Measurements from ENCODE around the gene CX3CL1. TPM values are rescaled to one million over a fixed set of nuclear protein-coding genes. Genes with fewer than 3 reads are reported as not detected.

Gene CX3CL1
- total and polyA plus RNA-seq, 2 of the 4 experiments (the other 2 are of a cell fraction): 0.18 to 0.77 TPM

DNA sequence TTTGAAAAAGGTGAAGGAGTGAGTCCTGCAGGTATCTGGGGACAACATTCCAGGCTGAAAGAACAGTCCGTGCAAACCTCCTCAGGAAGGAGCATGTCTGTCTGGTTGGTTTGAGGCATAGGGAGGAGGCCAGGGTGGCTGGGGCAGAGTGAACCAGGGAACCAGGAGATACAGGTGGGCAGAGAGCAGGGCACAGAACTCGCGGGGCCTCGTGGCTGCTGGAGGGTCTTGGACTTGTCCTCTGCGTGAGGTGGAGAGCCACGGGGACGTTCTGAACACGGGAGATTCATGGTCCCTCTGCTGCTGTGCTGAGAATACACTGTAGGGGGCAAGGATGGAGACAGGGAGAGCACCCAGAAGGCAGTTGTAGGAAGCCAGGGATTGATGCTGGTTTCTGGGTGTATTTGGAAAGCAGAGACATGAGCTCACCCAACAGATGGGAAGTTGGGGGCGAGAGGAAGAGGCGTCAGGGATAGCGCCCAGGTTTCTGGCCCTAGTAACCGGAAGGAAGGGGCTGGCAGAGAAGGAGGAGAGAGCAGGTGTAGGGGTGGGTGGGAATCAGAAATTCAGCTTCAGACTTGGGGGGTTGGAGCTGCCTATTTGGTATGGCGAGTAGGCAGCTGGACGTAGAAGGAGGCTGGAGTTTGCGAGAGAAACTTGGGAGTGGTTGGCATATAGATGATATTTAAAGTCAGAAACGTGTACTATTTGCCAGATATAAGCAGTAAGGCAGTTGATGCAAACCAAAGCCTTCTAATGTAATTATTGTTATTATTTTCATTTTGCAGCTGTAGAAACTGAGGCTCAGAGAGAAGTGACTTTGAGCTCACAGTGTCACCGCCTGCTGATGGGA, 31.9 kb downstream of the CX3CL1 start, which contains the start of gene CCL17:
Gene CCL17, plus strand, starts transcription at position 803 of the 853 bp plus-strand sequence. CDS start 9,166 bp downstream, outside the sequence.
- Histone ChIP-seq H2BK20ac (ENCODE audit: low read depth, low read length) (no peak within 1 kb of the TSS), H2BK5ac (ENCODE audit: low read depth, low read length, poor library complexity, severe bottlenecking) (no peak within 1 kb of the TSS), H2BK15ac (ENCODE audit: low read depth, low read length) (no peak within 1 kb of the TSS), H3K4ac (ENCODE audit: low read depth, low read length) (no peak within 1 kb of the TSS), H4K20me1 (ENCODE audit: insufficient read depth, low read length) (no peaks in the 10 kb centered on the region), H3K27me3 (ENCODE audit: control insufficient read depth, insufficient read depth, low read length) (peaks cover 42% of the 10 kb centered on the region), H3K18ac (ENCODE audit: low read depth, low read length) (no peak within 1 kb of the TSS), H2AFZ (replicated peaks; ENCODE audit: low read length, poor library complexity) (peak within 1 kb of the TSS; percentile 51), H3K56ac (ENCODE audit: extremely low read depth, insufficient read depth, low read length) (no peak within 1 kb of the TSS), H3K4me2 (ENCODE audit: low read depth, low read length) (no peak within 1 kb of the TSS), H3K9me3 (ENCODE audit: control insufficient read depth, insufficient read depth, low read length) (no peaks in the 10 kb centered on the region), H3K27ac (ENCODE audit: insufficient read depth, low read length) (no peak within 1 kb of the TSS), H3K9ac (ENCODE audit: low read depth, low read length) (no peak within 1 kb of the TSS), H3K36me3 (ENCODE audit: control insufficient read depth, insufficient read depth, low read length) (no peaks in the 10 kb centered on the region), H4K8ac (ENCODE audit: low read depth in 2 of 2, low read length in 2 of 2) (no peak within 1 kb of the TSS), H2BK120ac (ENCODE audit: low read depth, low read length) (no peak within 1 kb of the TSS), H3K23ac (ENCODE audit: low read depth, low read length) (no peak within 1 kb of the TSS), H2AK9ac (replicated peaks; ENCODE audit: low read depth, low read length, poor library complexity) (no peak within 1 kb of the TSS), H2AK5ac (ENCODE audit: low read depth, low read length) (no peak within 1 kb of the TSS), H3K4me3 (ENCODE audit: insufficient read depth, low read depth, low read length) (no peak within 1 kb of the TSS), H3K79me1 (ENCODE audit: low read depth in 1 of 2, low read length in 2 of 2) (no peaks in the 10 kb centered on the region), H3K14ac (replicated peaks; ENCODE audit: low read depth, low read length) (no peak within 1 kb of the TSS), H4K5ac (ENCODE audit: low read depth, low read length) (no peak within 1 kb of the TSS), H3K9me1 (ENCODE audit: insufficient read depth, low read length) (no peaks in the 10 kb centered on the region), H4K91ac (ENCODE audit: insufficient read depth, low read depth, low read length) (no peak within 1 kb of the TSS), H3K4me1 (ENCODE audit: control insufficient read depth, insufficient read depth, low read length) (no peaks in the 10 kb centered on the region)
- DNase-seq: no peak
- dilution Hi-C loops (cut with HindIII; ENCODE audit: low sequenced_read_pairs, unreplicated experiment): no loop called here
- no TSS peak for BruUV-seq (replicated peaks)
- in situ Hi-C loops (cut with MboI; ENCODE audit: low sequenced_read_pairs): no loop called here
- ChIA-PET CTCF (interaction anchor here (0.5 to 0.6 kb wide), 2 partner anchors 91 to 284 kb away, joined by 3 to 5 read pairs; no protein-coding TSS in a partner anchor), POLR2A (ENCODE audit: unreplicated experiment) (no interaction called here)
- intact Hi-C loops (cut with micrococcal nuclease): no loop called here
- no peak for ATAC-seq (ENCODE audit: low read depth)
- 70% methylated on average over 9 of the region's 17 CpGs; no CpG with 5 or more reads in 1 of the 2 experiments for WGBS, 2 experiments (ENCODE audit: extremely low coverage in 2 of 2, insufficient read length in 1 of 2)
- TF ChIP-seq CHD1 (IDR thresholded peaks at IDR 0.05; ENCODE audit: low read depth, low read length) (no peak), CEBPB (IDR thresholded peaks at IDR 0.05; ENCODE audit: low read depth, low read length) (no peak), NFE2L2 (IDR thresholded peaks at IDR 0.05; ENCODE audit: low read depth, low read length) (no peak), MAZ (IDR thresholded peaks at IDR 0.05; ENCODE audit: borderline replicate concordance, low read depth, low read length) (no peak), BHLHE40 (IDR thresholded peaks at IDR 0.05; ENCODE audit: low read depth, low read length) (no peak), POLR2A (IDR thresholded peaks at IDR 0.05; ENCODE audit: low read depth, low read length) (no peak), RAD21 (IDR thresholded peaks at IDR 0.05; ENCODE audit: low read length) (no peak), MXI1 (IDR thresholded peaks at IDR 0.05; ENCODE audit: borderline replicate concordance, low read depth, low read length) (no peak), SMC3 (IDR thresholded peaks at IDR 0.05; ENCODE audit: low read depth, low read length) (no peak), FOS (IDR thresholded peaks at IDR 0.05; ENCODE audit: low read depth, low read length) (no peak), RFX5 (IDR thresholded peaks at IDR 0.05; ENCODE audit: low read depth, low read length) (no peak), MAFK (IDR thresholded peaks at IDR 0.05; ENCODE audit: low read depth, low read length) (no peak)
- TF ChIP-seq, protein P1, sequence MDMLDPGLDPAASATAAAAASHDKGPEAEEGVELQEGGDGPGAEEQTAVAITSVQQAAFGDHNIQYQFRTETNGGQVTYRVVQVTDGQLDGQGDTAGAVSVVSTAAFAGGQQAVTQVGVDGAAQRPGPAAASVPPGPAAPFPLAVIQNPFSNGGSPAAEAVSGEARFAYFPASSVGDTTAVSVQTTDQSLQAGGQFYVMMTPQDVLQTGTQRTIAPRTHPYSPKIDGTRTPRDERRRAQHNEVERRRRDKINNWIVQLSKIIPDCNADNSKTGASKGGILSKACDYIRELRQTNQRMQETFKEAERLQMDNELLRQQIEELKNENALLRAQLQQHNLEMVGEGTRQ (IDR thresholded peaks at IDR 0.05; ENCODE audit: low read depth, low read length): no peak
- TF ChIP-seq, protein P2, sequence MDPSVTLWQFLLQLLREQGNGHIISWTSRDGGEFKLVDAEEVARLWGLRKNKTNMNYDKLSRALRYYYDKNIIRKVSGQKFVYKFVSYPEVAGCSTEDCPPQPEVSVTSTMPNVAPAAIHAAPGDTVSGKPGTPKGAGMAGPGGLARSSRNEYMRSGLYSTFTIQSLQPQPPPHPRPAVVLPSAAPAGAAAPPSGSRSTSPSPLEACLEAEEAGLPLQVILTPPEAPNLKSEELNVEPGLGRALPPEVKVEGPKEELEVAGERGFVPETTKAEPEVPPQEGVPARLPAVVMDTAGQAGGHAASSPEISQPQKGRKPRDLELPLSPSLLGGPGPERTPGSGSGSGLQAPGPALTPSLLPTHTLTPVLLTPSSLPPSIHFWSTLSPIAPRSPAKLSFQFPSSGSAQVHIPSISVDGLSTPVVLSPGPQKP (IDR thresholded peaks at IDR 0.05; ENCODE audit: borderline replicate concordance, low read depth, low read length): no peak
- TF ChIP-seq, protein P3, sequence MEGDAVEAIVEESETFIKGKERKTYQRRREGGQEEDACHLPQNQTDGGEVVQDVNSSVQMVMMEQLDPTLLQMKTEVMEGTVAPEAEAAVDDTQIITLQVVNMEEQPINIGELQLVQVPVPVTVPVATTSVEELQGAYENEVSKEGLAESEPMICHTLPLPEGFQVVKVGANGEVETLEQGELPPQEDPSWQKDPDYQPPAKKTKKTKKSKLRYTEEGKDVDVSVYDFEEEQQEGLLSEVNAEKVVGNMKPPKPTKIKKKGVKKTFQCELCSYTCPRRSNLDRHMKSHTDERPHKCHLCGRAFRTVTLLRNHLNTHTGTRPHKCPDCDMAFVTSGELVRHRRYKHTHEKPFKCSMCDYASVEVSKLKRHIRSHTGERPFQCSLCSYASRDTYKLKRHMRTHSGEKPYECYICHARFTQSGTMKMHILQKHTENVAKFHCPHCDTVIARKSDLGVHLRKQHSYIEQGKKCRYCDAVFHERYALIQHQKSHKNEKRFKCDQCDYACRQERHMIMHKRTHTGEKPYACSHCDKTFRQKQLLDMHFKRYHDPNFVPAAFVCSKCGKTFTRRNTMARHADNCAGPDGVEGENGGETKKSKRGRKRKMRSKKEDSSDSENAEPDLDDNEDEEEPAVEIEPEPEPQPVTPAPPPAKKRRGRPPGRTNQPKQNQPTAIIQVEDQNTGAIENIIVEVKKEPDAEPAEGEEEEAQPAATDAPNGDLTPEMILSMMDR (conservative IDR thresholded peaks at IDR 0.05; ENCODE audit: low read depth, low read length): no peak
